Measurements from ENCODE around the gene DCST2. TPM values are rescaled to one million over a fixed set of nuclear protein-coding genes. Genes with fewer than 3 reads are reported as not detected.

DCST2 gene
- total RNA-seq, 1 donor from 2014 or later: 0.30 TPM

- DNase-seq (ENCODE audit: low spot score): no peak
- peaks cover 4% of the 10 kb centered on the region for H3K4me1 Mint-ChIP-seq (ENCODE audit: low read depth)
- H3K27me3 Mint-ChIP-seq (ENCODE audit: low read depth): peaks cover 4% of the 10 kb centered on the region
- H3K36me3 Mint-ChIP-seq (ENCODE audit: low read depth): no peaks in the 10 kb centered on the region
- TF ChIP-seq CTCF (IDR thresholded peaks at IDR 0.05): no peak
- no peaks in the 10 kb centered on the region for H3K9me3 Mint-ChIP-seq (ENCODE audit: low read depth)
- H3K4me3 Mint-ChIP-seq (ENCODE audit: unreplicated experiment): no peak overlapping the region
- H3K27ac Mint-ChIP-seq (ENCODE audit: unreplicated experiment): no peak overlapping the region
These were observed 5.7 kb upstream of the DCST2 start for GRCh38 chr1:155039308-155039669.

DNA sequence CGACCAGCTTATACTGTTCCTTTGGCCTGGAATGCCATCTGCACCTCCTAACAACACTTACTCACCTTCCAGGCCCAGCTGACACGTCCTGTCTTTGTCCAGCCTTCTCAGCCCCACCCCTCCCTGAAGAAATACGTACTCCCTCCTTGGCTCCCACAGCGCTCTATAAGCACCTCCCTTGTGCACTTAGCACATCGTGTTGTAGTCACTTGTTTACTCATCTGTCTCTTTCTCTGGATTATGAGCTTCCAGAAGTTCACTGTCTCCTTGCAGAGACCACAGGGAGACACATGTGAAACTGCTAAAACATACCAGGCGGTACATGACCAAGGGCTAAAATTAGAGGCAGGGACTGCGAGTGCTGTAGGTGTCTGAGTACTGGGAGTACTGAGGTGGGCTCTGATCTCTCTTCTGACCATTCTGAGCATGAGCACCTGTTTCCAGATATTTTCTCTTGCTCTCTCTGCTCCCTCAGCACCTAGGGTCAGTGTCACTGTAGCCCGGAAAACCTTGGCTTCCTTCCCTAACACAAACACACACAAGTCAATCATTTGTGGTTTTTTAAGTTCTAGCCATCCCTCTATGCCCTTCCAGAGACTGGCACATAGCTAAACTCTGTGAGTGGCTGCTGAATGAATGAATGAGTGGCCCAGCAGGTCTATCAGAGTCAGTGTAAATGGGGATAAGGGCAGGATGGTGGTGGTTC, 5.2 kb upstream of the DCST2 start:
- H3K9me3 Mint-ChIP-seq (ENCODE audit: low read depth): no peaks in the 10 kb centered on the region
- no peaks in the 10 kb centered on the region for H3K36me3 Mint-ChIP-seq (ENCODE audit: low read depth)
- peaks cover 4% of the 10 kb centered on the region for H3K27me3 Mint-ChIP-seq (ENCODE audit: low read depth)
- H3K27ac Mint-ChIP-seq (ENCODE audit: unreplicated experiment): no peak overlapping the region
- peaks cover 4% of the 10 kb centered on the region for H3K4me1 Mint-ChIP-seq (ENCODE audit: low read depth)
- TF ChIP-seq CTCF (IDR thresholded peaks at IDR 0.05): no peak
- no peak overlapping the region for H3K4me3 Mint-ChIP-seq (ENCODE audit: unreplicated experiment)
- no peak for DNase-seq (ENCODE audit: low spot score)

- H3K27ac Mint-ChIP-seq (ENCODE audit: unreplicated experiment): no peak overlapping the region
- H3K9me3 Mint-ChIP-seq (ENCODE audit: low read depth): no peaks in the 10 kb centered on the region
- DNase-seq (ENCODE audit: low spot score): no peak
- H3K4me1 Mint-ChIP-seq (ENCODE audit: low read depth): peaks cover 4% of the 10 kb centered on the region
- H3K4me3 Mint-ChIP-seq (ENCODE audit: unreplicated experiment): no peak overlapping the region
- no peak for TF ChIP-seq CTCF (IDR thresholded peaks at IDR 0.05)
- peaks cover 4% of the 10 kb centered on the region for H3K27me3 Mint-ChIP-seq (ENCODE audit: low read depth)
- H3K36me3 Mint-ChIP-seq (ENCODE audit: low read depth): no peaks in the 10 kb centered on the region
These were observed 4.4 kb upstream of the DCST2 start for GRCh38 chr1:155037851-155038441.

DNA sequence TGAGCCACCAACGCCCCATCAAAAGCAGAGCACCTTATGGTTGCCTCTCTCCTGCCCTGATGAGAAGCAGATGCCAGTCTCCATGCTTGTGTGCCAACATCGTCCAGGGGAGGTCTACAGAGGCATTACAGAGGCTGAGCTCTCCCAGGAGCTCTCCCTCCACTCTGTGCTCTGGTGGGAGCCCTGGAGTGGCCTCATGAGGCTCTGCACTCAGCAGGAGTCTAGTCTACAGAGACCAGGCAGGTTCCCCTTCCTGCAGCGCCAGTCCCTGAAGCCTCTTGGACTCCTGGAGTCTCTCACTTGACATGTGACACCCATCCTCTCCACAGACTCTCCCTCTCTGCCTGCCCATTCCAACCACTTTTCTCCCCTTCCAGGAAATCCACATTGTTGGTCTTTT, 3.5 kb upstream of the DCST2 start:
- Mint-ChIP-seq H3K36me3 (ENCODE audit: low read depth) (no peaks in the 10 kb centered on the region), H3K4me1 (ENCODE audit: low read depth) (peaks cover 4% of the 10 kb centered on the region), H3K9me3 (ENCODE audit: low read depth) (no peaks in the 10 kb centered on the region), H3K27me3 (ENCODE audit: low read depth) (peaks cover 2% of the 10 kb centered on the region), H3K27ac (ENCODE audit: unreplicated experiment) (no peak overlapping the region), H3K4me3 (ENCODE audit: unreplicated experiment) (no peak overlapping the region)
- no peak for TF ChIP-seq CTCF (IDR thresholded peaks at IDR 0.05)
- DNase-seq (ENCODE audit: low spot score): no peak

DNA sequence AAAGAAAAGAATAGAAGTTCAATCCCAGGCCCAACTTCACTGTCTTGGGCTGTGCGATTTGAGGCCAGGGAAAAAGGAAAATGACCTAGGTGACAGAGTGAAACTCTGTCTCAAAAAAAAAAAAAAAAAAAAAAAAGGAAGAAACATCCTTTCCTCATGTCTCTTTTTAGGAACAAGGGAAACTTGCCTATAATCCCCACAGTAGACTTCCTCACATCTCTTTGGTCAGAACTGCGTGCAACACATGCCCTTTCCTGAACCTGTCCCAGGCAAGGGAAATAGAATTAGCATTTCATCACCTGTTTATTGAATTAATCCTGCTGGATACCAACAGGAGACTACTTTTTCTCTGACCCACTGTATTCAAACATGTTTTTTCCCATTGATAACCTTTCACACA, 2.4 kb upstream of the DCST2 start:
- Mint-ChIP-seq H3K4me1 (ENCODE audit: low read depth) (peaks cover 4% of the 10 kb centered on the region), H3K27me3 (ENCODE audit: low read depth) (peaks cover 2% of the 10 kb centered on the region), H3K36me3 (ENCODE audit: low read depth) (no peaks in the 10 kb centered on the region), H3K9me3 (ENCODE audit: low read depth) (no peaks in the 10 kb centered on the region), H3K4me3 (ENCODE audit: unreplicated experiment) (no peak overlapping the region), H3K27ac (ENCODE audit: unreplicated experiment) (no peak overlapping the region)
- no peak for TF ChIP-seq CTCF (IDR thresholded peaks at IDR 0.05)
- DNase-seq (ENCODE audit: low spot score): no peak

Measured in chondrocyte (in vitro differentiated cells).